Pancreas (tissue), 10 donors: ENCODE results near the gene PEAK3. TPM values are rescaled to one million over a fixed set of nuclear protein-coding genes. Genes with fewer than 3 reads are reported as not detected.

Experiments
- ATAC-seq, 4 donors: fragments of 200-7000 bp; cut with Tn5 transposase; one replicate each; pipeline versions ENCODE4 v1.8.0 to v1.9.1; 2020; ENCODE audit warnings: mild to moderate bottlenecking in 4 of 4, moderate library complexity in 4 of 4
- DNase-seq, 6 donors: peaks; one replicate each; pipeline ENCODE4 v3.0.0-alpha.2; 2020
- FAIRE-seq: peaks from 2 replicates; lab custom pipeline; 2012; peaks lifted over from hg19 to GRCh38; lab: Jason Lieb, UNC
- H3K27ac ChIP-seq, 4 donors: fragments of 200-600 bp; sonication (generic); 1 replicate in 3 of 4; 2 replicates in 1 of 4; pipeline versions ENCODE4 v1.5.0 to v1.8.0; 2020
- H3K27me3 ChIP-seq, 4 donors: fragments of 200-600 bp; one replicate each; pipeline ENCODE4 v1.8.0; 2021
- H3K36me3 ChIP-seq, 3 donors: fragments of 200-600 bp; sonication (generic) in 1 of 3; one replicate each; pipeline versions ENCODE4 v1.5.0 to v1.8.0; 2020 to 2021
- H3K4me1 ChIP-seq, 3 donors: fragments of 200-600 bp; one replicate each; pipeline ENCODE4 v1.8.0; 2021
- H3K4me3 ChIP-seq, 4 donors: fragments of 200-600 bp; sonication (generic) in 2 of 4; one replicate each; pipeline versions ENCODE4 v1.5.0 to v1.8.0; 2020 to 2021
- H3K9me3 ChIP-seq, 4 donors: fragments of 200-600 bp; one replicate each; pipeline ENCODE4 v1.8.0; 2021
- CTCF ChIP-seq, 4 donors: fragments of 200-600 bp; sonication (generic) in 3 of 4; IDR thresholded peaks; one replicate each; pipeline versions ENCODE4 v1.5.0 to v1.8.0; 2021; ENCODE audit warnings: antibody characterized with exemption in 4 of 4
- WGBS, 2 donors: extraction: QIAGEN DNeasy Blood & Tissue Kit; methylation state at CpG; one replicate each; pipeline ENCODE4 v1.1.7; 2013; 5-methylcytosine and 5-hydroxymethylcytosine counted together
- intact Hi-C, 3 donors: fragments of 100-400 bp; cut with DNase I; formaldehyde crosslinking; loops; one replicate each; pipeline versions ENCODE4 v1.11.1 to v1.14.2; 2022
- microRNA-seq, 2 donors: library from miRNA; unstranded; fragments of <30 nt; microRNA quantifications; one replicate each; pipeline versions ENCODE4 to v1.1.0, GENCODE V29; 2019 to 2020
- polyA plus RNA-seq, 2 donors: library from polyadenylated mRNA; stranded (reverse); fragments of 200-250 nt; gene quantifications; one replicate each; pipeline ENCODE4 v1.2.3, GENCODE V29; 2013
- total RNA-seq, 6 donors: library from RNA; stranded (reverse); fragmentation: NEBNext Ultra II Directional in 4 of 6; extraction: Animal tissue kit (Norgen Biotek cat#: 25700) in 4 of 6; gene quantifications; one replicate each; pipeline versions ENCODE4 v1.2.1 to v1.2.4, GENCODE V29; 2021 to 2023
- donor health status: healthy with polysubstance abuse.
- donor health status: DM: no; HTN: no; CAD: no; lungs with moderate emphysema.
- donor health status: DM: no; HTN: no; CAD: no.
- donor health status: control.
- donor health status: control.
- donor health status: Bipolar disorder and iron deficiency.
- donor health status: DM: yes; HTN: yes; CAD: no.
- donor health status: DM: no; HTN: no; CAD: no.
- donor health status: DM: no; HTN: no; CAD: no.
- donor health status: DM: yes; HTN: yes; CAD: no.

The PEAK3 gene
- total and polyA plus RNA-seq, 8 donors, result 0.04 to 0.81 (median 0.16) TPM; not detected in 2

GRCh38 chr19:2226840-2227360 is 55.1 kb downstream of the PEAK3 start:
- 96 to 98% methylated on average over 39 to 53 of the region's 53 CpGs for WGBS, 2 donors
- DNase-seq (no peak), ATAC-seq (no peak), FAIRE-seq (no peak)
- no peak for TF ChIP-seq CTCF (IDR thresholded peaks at IDR 0.05)
- H3K9me3 ChIP-seq, result no peaks in the 10 kb centered on the region
- no peak overlapping the region for H3K4me3 ChIP-seq
- no peaks in the 10 kb centered on the region for H3K4me1 ChIP-seq
- peaks cover 4 to 72% (median 6%) of the 10 kb centered on the region in 3 donors for H3K36me3 ChIP-seq
- H3K27me3 ChIP-seq, result no peaks in the 10 kb centered on the region
- intact Hi-C loops, result loop anchor here in 1 of 3 donors (10.0 kb wide), 1 partner anchor 52 kb away; no protein-coding TSS in a partner anchor
- H3K27ac ChIP-seq, result no peak overlapping the region

GRCh38 chr19:2226051-2226839 is 55.7 kb downstream of the PEAK3 start:
- H3K36me3 ChIP-seq, result peaks cover 4 to 76% (median 6%) of the 10 kb centered on the region in 3 donors
- intact Hi-C loops, result loop anchor here in 1 of 3 donors (10.0 kb wide), 1 partner anchor 51 kb away; no protein-coding TSS in a partner anchor
- H3K4me3 ChIP-seq, result no peak overlapping the region
- 93 to 94% methylated on average over 52 to 59 of the region's 59 CpGs for WGBS, 2 donors
- H3K4me1 ChIP-seq, result no peaks in the 10 kb centered on the region
- DNase-seq (peak in 1 of 6 donors; percentile 25), FAIRE-seq (no peak), ATAC-seq (no peak)
- no peaks in the 10 kb centered on the region for H3K27me3 ChIP-seq
- TF ChIP-seq CTCF (IDR thresholded peaks at IDR 0.05), result no peak
- H3K9me3 ChIP-seq, result no peaks in the 10 kb centered on the region
- no peak overlapping the region for H3K27ac ChIP-seq

- no peak for DNase-seq
- intact Hi-C loops, result loop anchor here in 1 of 3 donors (10.0 kb wide), 1 partner anchor 51 kb away; no protein-coding TSS in a partner anchor
- peaks cover 4 to 78% (median 6%) of the 10 kb centered on the region in 3 donors for H3K36me3 ChIP-seq
- no peak overlapping the region for H3K4me3 ChIP-seq
- H3K9me3 ChIP-seq, result no peaks in the 10 kb centered on the region
- H3K27me3 ChIP-seq, result no peaks in the 10 kb centered on the region
- no peak for FAIRE-seq
- no peak for TF ChIP-seq CTCF (IDR thresholded peaks at IDR 0.05)
- peak overlapping the region in 1 of 4 donors; percentile 26 for H3K27ac ChIP-seq
- no peaks in the 10 kb centered on the region for H3K4me1 ChIP-seq
- ATAC-seq, result no peak
- WGBS, 2 donors, result 90 to 92% methylated on average over 26 to 32 of the region's 32 CpGs
Observed at GRCh38 chr19:2225415-2226050, 56.4 kb downstream of the PEAK3 start.

GRCh38 chr19:2224754-2225349 is 57.1 kb downstream of the PEAK3 start:
- Histone ChIP-seq H3K27me3 (no peaks in the 10 kb centered on the region), H3K36me3 (peaks cover under 1 to 78% (median 4%) of the 10 kb centered on the region in 3 donors), H3K4me1 (no peaks in the 10 kb centered on the region), H3K9me3 (no peaks in the 10 kb centered on the region), H3K27ac (peak overlapping the region in 2 of 4 donors; percentile 10 to 26), H3K4me3 (no peak overlapping the region)
- TF ChIP-seq CTCF (IDR thresholded peaks at IDR 0.05), result no peak
- FAIRE-seq (no peak), DNase-seq (peak in 1 of 6 donors; percentile 71), ATAC-seq (peak; percentile 6 to 70 (median 58))
- intact Hi-C loops, result loop anchor here in 1 of 3 donors (10.0 kb wide), 1 partner anchor 50 kb away; no protein-coding TSS in a partner anchor
- WGBS, 2 donors, result 40 to 58% methylated on average over 13 of the region's 13 CpGs

Small RNA genes within 50 kb of the gene (microRNA-seq; reads per million reads assigned to microRNA genes)
- gene MIR1227 (0.29 to 1.9 reads per million in 2 donors), gene MIR4321 (0 reads per million in 2 donors)

Other genes with a start within 250 kb of the PEAK3 start
- gene MKNK2, start 230.9 kb downstream of the PEAK3 start, total RNA-seq, result 100 to 1,000 TPM; 178 to 446 (median 252) TPM
- 100 to 1,000 TPM; 102 to 143 TPM for gene MKNK2, start 230.9 kb downstream of the PEAK3 start, polyA plus RNA-seq
- gene MOB3A, start 185.8 kb downstream of the PEAK3 start, total RNA-seq, result 10 to 100 TPM; 14.5 to 26.0 (median 17.4) TPM
- gene MOB3A, start 185.8 kb downstream of the PEAK3 start, polyA plus RNA-seq, result 10 to 100 TPM in 1 of 2 donors, 1 to 10 TPM in 1; 9.2 to 11.1 TPM
- 10 to 100 TPM in 1 of 6 donors, 1 to 10 TPM in 5; 5.2 to 10.5 (median 7.0) TPM for gene IZUMO4, start 185.3 kb downstream of the PEAK3 start, total RNA-seq
- 10 to 100 TPM; 32.8 to 42.2 TPM for gene IZUMO4, start 185.3 kb downstream of the PEAK3 start, polyA plus RNA-seq
- gene AP3D1, start 130.6 kb downstream of the PEAK3 start, total RNA-seq, result 100 to 1,000 TPM in 1 of 6 donors, 10 to 100 TPM in 5; 75.2 to 105 (median 83.9) TPM
- gene AP3D1, start 130.6 kb downstream of the PEAK3 start, polyA plus RNA-seq, result 100 to 1,000 TPM in 1 of 2 donors, 10 to 100 TPM in 1; 88.3 to 102 TPM
- gene DOT1L, start 118.2 kb downstream of the PEAK3 start, total RNA-seq, result 10 to 100 TPM; 11.7 to 20.4 (median 14.5) TPM
- 10 to 100 TPM; 14.4 to 34.4 TPM for gene DOT1L, start 118.2 kb downstream of the PEAK3 start, polyA plus RNA-seq
- 10 to 100 TPM; 34.3 to 50.8 (median 39.6) TPM for gene PLEKHJ1, start 45.8 kb downstream of the PEAK3 start, total RNA-seq
- gene PLEKHJ1, start 45.8 kb downstream of the PEAK3 start, polyA plus RNA-seq, result 100 to 1,000 TPM in 1 of 2 donors, 10 to 100 TPM in 1; 90.8 to 101 TPM
- gene SF3A2, start 45.4 kb downstream of the PEAK3 start, total RNA-seq, result 10 to 100 TPM; 25.0 to 36.1 (median 29.6) TPM
- 10 to 100 TPM; 39.2 to 64.0 TPM for gene SF3A2, start 45.4 kb downstream of the PEAK3 start, polyA plus RNA-seq
- 1 to 10 TPM; 1.4 to 4.1 (median 1.7) TPM for gene AMH, start 32.9 kb downstream of the PEAK3 start, total RNA-seq
- 1 to 10 TPM; 8.9 to 9.5 TPM for gene AMH, start 32.9 kb downstream of the PEAK3 start, polyA plus RNA-seq
- 1 to 10 TPM in 1 of 6 donors, under 1 TPM in 3, not detected in 2; 0.29 to 1.1 (median 0.80) TPM for gene JSRP1, start 25.8 kb downstream of the PEAK3 start, total RNA-seq
- gene JSRP1, start 25.8 kb downstream of the PEAK3 start, polyA plus RNA-seq, result 1 to 10 TPM; 3.2 to 4.0 TPM
- 1 to 10 TPM in 1 of 6 donors, under 1 TPM in 1, not detected in 4; 0.16 to 1.5 TPM for gene LINGO3, start 26.0 kb upstream of the PEAK3 start, total RNA-seq
- under 1 TPM in 1 of 2 donors, not detected in 1; 0.05 TPM for gene LINGO3, start 26.0 kb upstream of the PEAK3 start, polyA plus RNA-seq
- 10 to 100 TPM; 18.3 to 36.4 (median 26.4) TPM for gene LSM7, start 46.4 kb upstream of the PEAK3 start, total RNA-seq
- 100 to 1,000 TPM; 147 to 170 TPM for gene LSM7, start 46.4 kb upstream of the PEAK3 start, polyA plus RNA-seq
- 10 to 100 TPM; 36.4 to 61.2 (median 50.6) TPM for gene SPPL2B, start 46.5 kb upstream of the PEAK3 start, total RNA-seq
- gene SPPL2B, start 46.5 kb upstream of the PEAK3 start, polyA plus RNA-seq, result 100 to 1,000 TPM; 133 to 226 TPM
- under 1 TPM; 0.09 to 0.84 (median 0.58) TPM for gene TMPRSS9, start 78.1 kb upstream of the PEAK3 start, total RNA-seq
- under 1 TPM; 0.14 to 0.84 TPM for gene TMPRSS9, start 78.1 kb upstream of the PEAK3 start, polyA plus RNA-seq
- gene TIMM13, start 145.4 kb upstream of the PEAK3 start, total RNA-seq, result 10 to 100 TPM; 37.7 to 71.8 (median 48.2) TPM
- 10 to 100 TPM; 43.3 to 51.7 TPM for gene TIMM13, start 145.4 kb upstream of the PEAK3 start, polyA plus RNA-seq
- gene LMNB2, start 174.8 kb upstream of the PEAK3 start, total RNA-seq, result 10 to 100 TPM in 3 of 6 donors, 1 to 10 TPM in 3; 3.9 to 14.8 (median 9.7) TPM
- 10 to 100 TPM in 1 of 2 donors, 1 to 10 TPM in 1; 5.2 to 11.9 TPM for gene LMNB2, start 174.8 kb upstream of the PEAK3 start, polyA plus RNA-seq
- gene GADD45B, start 194.0 kb upstream of the PEAK3 start, total RNA-seq, result 10 to 100 TPM; 20.4 to 58.8 (median 42.3) TPM
- 100 to 1,000 TPM; 182 to 237 TPM for gene GADD45B, start 194.0 kb upstream of the PEAK3 start, polyA plus RNA-seq